Measurements from ENCODE around the gene EXOC3. TPM values are rescaled to one million over a fixed set of nuclear protein-coding genes. Genes with fewer than 3 reads are reported as not detected.

EXOC3 gene
- total RNA-seq, 1 experiment from 2014 or later: 26.9 TPM

DNA sequence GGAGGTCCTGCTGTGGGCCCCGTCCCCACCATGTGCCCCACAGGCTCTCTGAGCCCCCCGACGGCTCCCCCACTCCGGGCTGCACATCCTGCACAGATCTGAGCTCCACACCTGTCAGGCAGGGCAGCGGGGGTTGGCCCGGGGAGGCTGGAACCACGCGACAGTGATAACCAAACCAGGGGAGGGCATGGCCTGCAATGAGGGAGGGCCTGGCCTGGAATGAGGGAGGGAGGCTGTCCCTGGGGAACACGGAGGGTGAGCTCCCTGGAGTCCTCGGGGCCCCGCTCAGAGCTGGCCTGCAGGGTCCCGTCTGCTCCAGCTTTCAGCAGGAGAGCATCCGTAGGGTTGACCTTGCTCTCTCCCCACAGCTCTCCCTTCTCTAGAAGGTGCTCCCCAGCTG is 50.8 kb downstream of the EXOC3 start:
- Histone ChIP-seq H3K27me3 (replicated peaks) (peaks cover 58% of the 10 kb centered on the region), H3K9me3 (replicated peaks) (no peaks in the 10 kb centered on the region), H3K4me1 (replicated peaks) (no peaks in the 10 kb centered on the region), H3K27ac (no peak overlapping the region), H3K36me3 (no peaks in the 10 kb centered on the region), H3K4me3 (no peak overlapping the region)
- DNase-seq (ENCODE audit: low read depth in 1 of 2, low spot score in 2 of 2): no peak

DNA sequence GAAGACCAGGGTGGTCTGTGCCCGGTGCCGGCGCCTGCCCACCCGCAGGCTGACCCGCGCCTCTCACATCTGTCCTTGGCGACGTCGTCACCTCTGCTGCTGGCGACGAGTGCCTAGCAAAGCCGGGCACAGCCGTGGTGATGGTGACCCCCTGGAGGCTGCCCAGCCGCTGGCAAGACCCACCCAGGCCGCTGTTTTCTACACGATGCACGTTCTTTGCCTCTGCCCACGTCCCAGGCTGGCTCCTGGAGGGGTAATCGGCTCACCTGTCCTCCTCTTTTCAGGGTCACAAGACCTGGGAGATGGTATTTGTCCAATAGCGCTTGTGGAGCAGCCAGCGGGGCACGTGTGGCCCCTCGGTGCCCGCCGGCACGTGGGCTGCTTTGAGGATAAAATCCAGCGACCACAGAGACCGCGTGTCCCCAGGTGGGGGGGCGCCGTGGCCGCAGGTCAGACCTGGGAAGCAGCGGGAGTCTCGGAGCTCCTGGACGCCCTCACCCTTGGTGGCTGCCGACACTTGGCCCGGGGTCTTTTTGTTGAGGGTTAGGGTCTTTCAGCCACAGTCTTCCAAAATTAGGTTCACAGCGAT is 51.8 kb downstream of the EXOC3 start:
- H3K9me3 ChIP-seq (replicated peaks): no peaks in the 10 kb centered on the region
- H3K27me3 ChIP-seq (replicated peaks): peaks cover 61% of the 10 kb centered on the region
- H3K27ac ChIP-seq: no peak overlapping the region
- no peaks in the 10 kb centered on the region for H3K4me1 ChIP-seq (replicated peaks)
- DNase-seq (ENCODE audit: low read depth in 1 of 2, low spot score in 2 of 2): no peak
- H3K4me3 ChIP-seq: no peak overlapping the region
- H3K36me3 ChIP-seq: no peaks in the 10 kb centered on the region

- H3K4me3 ChIP-seq: no peak overlapping the region
- no peak for DNase-seq (ENCODE audit: low read depth in 1 of 2, low spot score in 2 of 2)
- H3K4me1 ChIP-seq (replicated peaks): no peaks in the 10 kb centered on the region
- H3K36me3 ChIP-seq: no peaks in the 10 kb centered on the region
- no peak overlapping the region for H3K27ac ChIP-seq
- peaks cover 66% of the 10 kb centered on the region for H3K27me3 ChIP-seq (replicated peaks)
- H3K9me3 ChIP-seq (replicated peaks): no peaks in the 10 kb centered on the region
Observed at GRCh38 chr5:496028-496427, 53.1 kb downstream of the EXOC3 start.

DNA sequence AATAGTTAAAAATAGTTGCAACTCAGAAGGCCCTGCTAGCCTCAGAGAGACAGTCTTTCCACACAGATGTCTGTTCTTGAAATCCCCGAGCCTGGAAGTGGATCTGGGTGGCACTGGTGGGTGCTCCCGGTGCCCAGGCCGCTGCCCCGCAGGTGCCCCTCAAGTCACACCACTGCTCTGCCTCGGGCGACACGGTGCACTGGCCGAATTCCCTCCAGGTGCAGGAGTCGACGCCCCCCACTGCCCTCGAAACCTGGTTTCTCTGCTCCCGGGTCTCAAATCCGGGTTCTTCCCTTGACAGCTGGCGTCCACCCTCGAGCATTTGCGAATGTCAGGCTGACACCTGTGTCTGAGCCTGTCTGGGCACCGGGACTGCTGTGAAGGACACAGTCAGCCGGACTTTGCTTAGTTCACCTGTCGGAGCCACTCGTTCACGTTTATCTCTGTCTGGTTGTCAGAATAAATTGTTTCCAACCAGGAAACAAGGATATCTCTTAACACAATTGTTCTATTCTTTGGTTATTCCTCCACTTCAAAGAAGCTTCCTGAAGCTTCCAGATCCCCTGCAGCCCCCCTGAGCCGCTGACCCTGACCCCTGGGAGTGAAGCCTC is 54.2 kb downstream of the EXOC3 start:
- DNase-seq (ENCODE audit: low read depth in 1 of 2, low spot score in 2 of 2): no peak
- no peak overlapping the region for H3K27ac ChIP-seq
- no peak overlapping the region for H3K4me3 ChIP-seq
- H3K9me3 ChIP-seq (replicated peaks): no peaks in the 10 kb centered on the region
- no peaks in the 10 kb centered on the region for H3K36me3 ChIP-seq
- H3K4me1 ChIP-seq (replicated peaks): no peaks in the 10 kb centered on the region
- peaks cover 78% of the 10 kb centered on the region for H3K27me3 ChIP-seq (replicated peaks)

DNA sequence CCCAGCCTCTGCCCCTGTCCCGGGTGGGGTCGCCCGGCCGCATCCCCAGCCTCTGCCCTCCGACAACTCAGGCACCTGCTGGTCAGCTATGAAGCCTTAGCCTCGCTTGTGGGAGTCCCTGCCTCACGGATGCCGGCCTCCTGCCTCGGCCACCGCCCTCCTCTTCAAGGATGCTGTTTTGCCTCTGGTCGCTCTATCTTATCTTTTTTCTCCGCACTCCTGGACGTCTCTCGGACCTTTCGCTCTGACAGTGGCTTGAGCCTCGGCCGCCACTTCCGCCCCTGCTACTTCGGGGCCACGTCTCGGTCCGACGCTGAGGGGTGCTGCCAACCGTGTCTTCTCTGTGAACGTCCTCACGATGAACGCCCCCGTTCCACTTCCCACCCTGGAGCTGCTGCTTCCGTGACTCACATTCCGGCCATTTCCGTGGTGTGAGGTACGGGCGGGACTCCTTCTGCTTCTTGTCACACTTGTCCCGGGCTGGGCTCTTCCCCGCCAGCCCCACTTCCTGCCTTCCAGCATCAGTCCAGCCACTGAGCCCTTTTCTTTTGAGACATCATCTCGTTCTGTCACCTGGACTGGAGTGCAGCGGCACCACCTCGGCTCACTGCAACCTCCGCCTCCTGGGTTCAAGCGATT is 55.0 kb downstream of the EXOC3 start:
- Histone ChIP-seq H3K4me1 (replicated peaks) (no peaks in the 10 kb centered on the region), H3K36me3 (no peaks in the 10 kb centered on the region), H3K4me3 (no peak overlapping the region), H3K27me3 (replicated peaks) (peaks cover 75% of the 10 kb centered on the region), H3K9me3 (replicated peaks) (no peaks in the 10 kb centered on the region), H3K27ac (no peak overlapping the region)
- no peak for DNase-seq (ENCODE audit: low read depth in 1 of 2, low spot score in 2 of 2)

DNA sequence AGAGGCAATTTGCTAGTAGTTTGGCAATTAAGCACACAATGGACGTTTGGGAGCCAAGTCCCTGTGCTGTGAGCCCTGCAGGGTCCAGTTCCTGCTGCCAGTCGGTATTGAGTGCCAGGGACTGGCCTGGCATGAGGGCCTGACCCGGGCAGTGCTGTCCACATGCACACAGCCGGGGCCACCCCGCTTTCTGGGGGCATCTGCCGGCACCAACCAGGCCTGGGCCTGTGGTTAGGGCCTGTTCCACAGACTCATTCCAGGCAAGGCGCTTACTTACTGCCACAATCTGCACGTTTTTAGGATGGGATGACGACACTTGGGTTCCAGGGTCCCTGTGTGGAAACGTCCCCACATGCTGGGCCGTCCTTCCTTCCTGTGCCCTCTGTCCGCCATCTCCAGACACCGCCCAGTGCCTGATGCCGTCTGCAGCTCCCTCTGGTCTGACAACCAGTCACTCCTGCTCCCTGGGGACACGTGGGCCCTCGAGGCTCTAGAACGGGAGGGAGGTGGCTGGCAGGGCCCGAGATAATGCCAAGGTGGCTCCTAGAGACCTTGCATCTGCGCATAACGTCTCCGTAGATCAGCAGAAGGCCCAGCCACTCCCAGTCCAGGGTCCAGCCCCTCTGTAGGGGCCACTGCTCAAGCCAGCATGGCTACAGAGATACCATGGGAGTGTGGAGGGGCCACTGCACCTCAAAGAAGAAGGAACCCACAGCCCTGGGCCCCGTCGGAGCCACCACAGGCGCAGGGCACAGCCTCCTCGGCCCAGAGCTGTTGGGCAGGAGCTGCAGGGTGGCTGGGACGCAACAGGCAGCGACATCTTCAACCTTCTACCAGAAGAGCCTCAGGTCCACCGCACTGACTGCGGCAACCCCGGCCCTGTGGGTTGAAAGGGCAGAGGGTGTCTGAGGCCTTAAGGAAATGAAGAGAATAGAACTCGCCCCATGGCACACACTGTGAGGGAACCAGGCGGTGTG is 56.5 kb downstream of the EXOC3 start:
- Histone ChIP-seq H3K4me1 (replicated peaks) (no peaks in the 10 kb centered on the region), H3K36me3 (no peaks in the 10 kb centered on the region)

DNA sequence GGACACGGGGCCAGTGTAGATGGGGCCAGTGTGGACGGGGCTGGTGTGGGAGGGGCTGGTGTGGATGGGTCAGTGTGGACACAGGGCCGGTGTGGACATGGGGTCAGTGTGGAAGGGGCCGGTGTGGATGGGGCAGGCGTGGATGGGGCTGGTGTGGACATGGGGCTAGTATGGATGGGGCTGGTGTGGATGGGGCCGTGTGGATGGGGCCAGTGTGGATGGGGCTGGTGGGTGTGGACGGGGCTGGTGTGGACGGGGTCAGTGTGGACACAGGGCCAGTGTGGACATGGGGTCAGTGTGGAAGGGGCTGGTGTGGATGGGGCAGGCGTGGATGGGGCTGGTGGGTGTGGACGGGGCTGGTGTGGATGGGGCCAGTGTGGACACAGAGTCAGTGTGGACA is 57.5 kb downstream of the EXOC3 start:
- Histone ChIP-seq H3K27ac (no peak overlapping the region), H3K4me3 (no peak overlapping the region), H3K4me1 (replicated peaks) (no peaks in the 10 kb centered on the region), H3K36me3 (no peaks in the 10 kb centered on the region), H3K27me3 (replicated peaks) (peaks cover 66% of the 10 kb centered on the region), H3K9me3 (replicated peaks) (no peaks in the 10 kb centered on the region)
- no peak for DNase-seq (ENCODE audit: low read depth in 1 of 2, low spot score in 2 of 2)

More for the DNA sequence above, 56.5 kb downstream of the EXOC3 start:
- Histone ChIP-seq H3K27ac (no peak overlapping the region), H3K4me3 (no peak overlapping the region), H3K9me3 (replicated peaks) (no peaks in the 10 kb centered on the region), H3K27me3 (replicated peaks) (peaks cover 72% of the 10 kb centered on the region)
- no peak for DNase-seq (ENCODE audit: low read depth in 1 of 2, low spot score in 2 of 2)

GRCh38 chr5:501105-501830 is 58.3 kb downstream of the EXOC3 start:
- no peak overlapping the region for H3K4me3 ChIP-seq
- H3K9me3 ChIP-seq (replicated peaks): no peaks in the 10 kb centered on the region
- H3K4me1 ChIP-seq (replicated peaks): no peaks in the 10 kb centered on the region
- peaks cover 63% of the 10 kb centered on the region for H3K27me3 ChIP-seq (replicated peaks)
- DNase-seq (ENCODE audit: low read depth in 1 of 2, low spot score in 2 of 2): no peak
- no peaks in the 10 kb centered on the region for H3K36me3 ChIP-seq
- H3K27ac ChIP-seq: no peak overlapping the region

- H3K27ac ChIP-seq: no peak overlapping the region
- no peak for DNase-seq (ENCODE audit: low read depth in 1 of 2, low spot score in 2 of 2)
- H3K4me1 ChIP-seq (replicated peaks): no peaks in the 10 kb centered on the region
- no peaks in the 10 kb centered on the region for H3K36me3 ChIP-seq
- no peak overlapping the region for H3K4me3 ChIP-seq
- H3K27me3 ChIP-seq (replicated peaks): peaks cover 60% of the 10 kb centered on the region
- no peaks in the 10 kb centered on the region for H3K9me3 ChIP-seq (replicated peaks)
Observed at GRCh38 chr5:501831-502184, 58.8 kb downstream of the EXOC3 start.

DNA sequence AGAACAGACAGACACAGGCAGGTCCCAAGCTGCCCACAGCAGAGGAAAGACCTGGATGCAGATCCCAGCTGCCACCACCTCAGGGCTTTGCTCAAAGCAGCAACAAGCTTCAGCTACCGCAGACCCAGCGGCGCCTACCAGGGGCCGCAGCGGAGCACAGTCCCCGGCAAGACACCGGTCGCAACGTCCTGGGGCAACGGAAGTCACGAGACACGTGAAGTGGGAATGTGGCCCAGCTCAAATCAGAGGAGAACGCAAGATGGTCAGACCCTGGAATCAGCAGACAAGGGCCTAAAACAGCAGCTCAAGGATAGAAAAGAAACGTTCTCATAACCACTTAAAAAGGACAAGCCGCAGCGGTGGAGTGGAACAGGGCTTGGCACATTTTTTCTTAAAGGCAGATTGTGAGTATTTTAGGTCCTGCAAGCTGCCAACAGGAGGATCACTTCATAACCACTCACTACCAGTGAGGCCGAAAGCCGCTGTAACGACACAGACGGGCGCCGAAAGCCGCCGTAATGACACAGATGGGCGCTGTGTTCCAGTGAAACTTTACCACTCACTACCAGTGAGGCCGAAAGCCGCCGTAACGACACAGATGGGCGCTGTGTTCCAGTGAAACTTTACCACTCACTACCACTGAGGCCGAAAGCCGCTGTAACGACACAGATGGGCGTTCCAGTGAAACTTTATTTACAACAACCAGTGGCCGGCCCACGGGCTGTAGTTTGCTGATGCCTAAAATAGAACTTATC is 59.5 kb downstream of the EXOC3 start:
- H3K27ac ChIP-seq: no peak overlapping the region
- H3K36me3 ChIP-seq: no peaks in the 10 kb centered on the region
- H3K9me3 ChIP-seq (replicated peaks): no peaks in the 10 kb centered on the region
- H3K4me1 ChIP-seq (replicated peaks): no peaks in the 10 kb centered on the region
- H3K27me3 ChIP-seq (replicated peaks): peaks cover 55% of the 10 kb centered on the region
- no peak for DNase-seq (ENCODE audit: low read depth in 1 of 2, low spot score in 2 of 2)
- H3K4me3 ChIP-seq: no peak overlapping the region

DNA sequence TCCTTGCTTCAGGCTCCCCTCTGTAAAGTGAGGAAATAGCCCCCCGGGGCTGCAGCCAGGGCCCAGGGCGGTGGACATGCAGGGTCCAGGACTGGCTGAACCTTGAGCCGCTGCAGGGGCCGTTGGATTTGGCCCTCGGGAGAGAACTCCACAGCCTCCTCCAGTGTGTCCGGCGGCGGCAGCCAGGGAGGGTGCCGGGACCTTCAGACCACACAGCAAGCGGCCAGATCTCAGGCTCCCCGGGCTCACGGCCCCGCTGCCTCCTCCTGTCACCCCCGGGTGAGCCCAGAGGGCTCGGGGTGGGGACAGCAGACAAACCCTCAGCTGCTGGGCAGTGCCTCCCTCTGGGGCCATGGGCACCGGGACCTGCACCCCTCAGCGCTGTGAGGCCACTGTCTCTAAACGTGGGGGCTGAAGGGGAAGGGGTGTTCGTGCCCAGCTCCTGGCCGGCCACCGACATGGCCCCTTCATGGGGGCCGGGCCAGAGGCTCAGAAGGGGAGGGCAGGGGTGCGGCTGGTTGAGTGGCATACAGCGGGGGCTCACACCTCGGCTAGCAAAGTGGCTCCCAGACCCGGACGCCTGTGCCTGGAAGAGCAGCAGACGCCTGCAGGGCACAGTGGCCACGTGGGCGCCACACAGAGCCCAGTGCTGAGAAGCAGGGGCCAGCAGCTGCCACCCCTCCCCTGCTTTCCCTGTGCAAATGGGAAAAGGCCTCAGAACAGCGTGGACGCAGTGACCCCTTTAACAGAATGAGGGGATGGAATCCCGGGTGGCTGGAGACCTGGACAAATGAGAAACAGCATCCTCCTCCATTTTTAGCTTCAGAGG is 61.6 kb downstream of the EXOC3 start:
- Histone ChIP-seq H3K36me3 (no peaks in the 10 kb centered on the region), H3K9me3 (replicated peaks) (no peaks in the 10 kb centered on the region), H3K27ac (no peak overlapping the region), H3K4me3 (no peak overlapping the region), H3K4me1 (replicated peaks) (no peaks in the 10 kb centered on the region), H3K27me3 (replicated peaks) (peaks cover 38% of the 10 kb centered on the region)
- DNase-seq (ENCODE audit: low read depth in 1 of 2, low spot score in 2 of 2): no peak

- H3K4me1 ChIP-seq (replicated peaks): no peaks in the 10 kb centered on the region
- DNase-seq (ENCODE audit: low read depth in 1 of 2, low spot score in 2 of 2): no peak
- no peak overlapping the region for H3K27ac ChIP-seq
Observed at GRCh38 chr5:505951-506525, 63.1 kb downstream of the EXOC3 start.

More at GRCh38 chr5:505951-506525, 63.1 kb downstream of the EXOC3 start:
- no peak overlapping the region for H3K4me3 ChIP-seq
- no peaks in the 10 kb centered on the region for H3K9me3 ChIP-seq (replicated peaks)
- peaks cover 36% of the 10 kb centered on the region for H3K27me3 ChIP-seq (replicated peaks)
- no peaks in the 10 kb centered on the region for H3K36me3 ChIP-seq
